ENCODE data around the gene HRAS. TPM values are rescaled to one million over a fixed set of nuclear protein-coding genes. Genes with fewer than 3 reads are reported as not detected.

Gene HRAS
- total RNA-seq, 2 donors from 2014 or later = 29.5 to 73.2 TPM

Other genes with a start within 250 kb of the HRAS start
- gene PGGHG, start 246.4 kb downstream of the HRAS start, total RNA-seq = 100 to 1,000 TPM in 1 of 2 donors, 10 to 100 TPM in 1; 31.7 to 196 TPM
- not detected for gene IFITM5, start 236.1 kb downstream of the HRAS start, total RNA-seq
- gene IFITM2, start 227.8 kb downstream of the HRAS start, total RNA-seq = 100 to 1,000 TPM; 187 to 261 TPM
- gene IFITM1, start 221.5 kb downstream of the HRAS start, total RNA-seq = 10 to 100 TPM; 95.7 to 97.1 TPM
- gene IFITM3, start 214.7 kb downstream of the HRAS start, total RNA-seq = 10 to 100 TPM in 1 of 2 donors, 1 to 10 TPM in 1; 2.7 to 26.0 TPM
- 1 to 10 TPM; 1.4 to 9.4 TPM for gene B4GALNT4, start 166.1 kb downstream of the HRAS start, total RNA-seq
- gene PKP3, start 141.4 kb downstream of the HRAS start, total RNA-seq = not detected
- 10 to 100 TPM; 49.5 to 55.7 TPM for gene SIGIRR, start 120.6 kb downstream of the HRAS start, total RNA-seq
- 100 to 1,000 TPM in 1 of 2 donors, 10 to 100 TPM in 1; 36.0 to 119 TPM for gene ANO9, start 93.6 kb downstream of the HRAS start, total RNA-seq
- 10 to 100 TPM; 24.1 to 28.0 TPM for gene PTDSS2, start 85.3 kb downstream of the HRAS start, total RNA-seq
- 100 to 1,000 TPM in 1 of 2 donors, 10 to 100 TPM in 1; 88.4 to 126 TPM for gene RNH1, start 28.3 kb downstream of the HRAS start, total RNA-seq
- 1 to 10 TPM; 1.1 to 4.4 TPM for gene LRRC56, start 2.0 kb upstream of the HRAS start, total RNA-seq
- gene LMNTD2, start 25.2 kb upstream of the HRAS start, total RNA-seq = 1 to 10 TPM; 2.7 to 6.6 TPM
- gene RASSF7, start 25.4 kb upstream of the HRAS start, total RNA-seq = 10 to 100 TPM; 22.7 to 37.7 TPM
- 10 to 100 TPM; 37.8 to 55.6 TPM for gene PHRF1, start 40.9 kb upstream of the HRAS start, total RNA-seq
- 10 to 100 TPM; 14.7 to 25.8 TPM for gene IRF7, start 80.4 kb upstream of the HRAS start, total RNA-seq
- not detected for gene CDHR5, start 89.4 kb upstream of the HRAS start, total RNA-seq
- gene SCT, start 91.6 kb upstream of the HRAS start, total RNA-seq = not detected
- 1 to 10 TPM in 1 of 2 donors, under 1 TPM in 1; 0.48 to 3.8 TPM for gene DRD4, start 101.7 kb upstream of the HRAS start, total RNA-seq
- 10 to 100 TPM; 43.2 to 56.0 TPM for gene DEAF1, start 159.6 kb upstream of the HRAS start, total RNA-seq
- gene TMEM80, start 160.2 kb upstream of the HRAS start, total RNA-seq = 10 to 100 TPM; 11.7 to 14.6 TPM
- 10 to 100 TPM; 23.6 to 34.6 TPM for gene EPS8L2, start 170.7 kb upstream of the HRAS start, total RNA-seq
- 100 to 1,000 TPM; 131 to 255 TPM for gene TALDO1, start 211.9 kb upstream of the HRAS start, total RNA-seq
- 10 to 100 TPM; 42.3 to 60.9 TPM for gene GATD1, start 241.9 kb upstream of the HRAS start, total RNA-seq